SK-N-SH (cell line): ENCODE measurements around the gene ZNF564. TPM values are rescaled to one million over a fixed set of nuclear protein-coding genes. Genes with fewer than 3 reads are reported as not detected.

Experiments
- CTCF ChIA-PET: fragments of 300-600, 350-600 bp; formaldehyde crosslinking; extraction: SDS; loops from one replicate; lab custom pipeline; 2021; lab: Yijun Ruan, JAX
- POLR2A ChIA-PET: fragments of 350-600 bp; sonication (Branson Sonifier 250); formaldehyde crosslinking; extraction: SDS; loops from one replicate; lab custom pipeline; 2020; ENCODE audit warnings: antibody characterized with exemption, inconsistent platforms; lab: Yijun Ruan, JAX
- DNase-seq: peaks from one replicate; pipeline ENCODE4 v3.0.0; 2012
- H2AFZ ChIP-seq: fragments of 200-600 bp; sonication (generic); 2 replicates; pipeline ENCODE4 v1.8.1; 2016; ENCODE audit warnings: antibody characterized with exemption, mild to moderate bottlenecking, low read depth
- H3F3A ChIP-seq: fragments of 200-600 bp; sonication (generic); replicated peaks from 2 replicates; pipeline ENCODE3; 2016; ENCODE audit warnings: antibody characterized with exemption, mild to moderate bottlenecking; ENCODE audit not compliant: insufficient read depth
- H3K27ac ChIP-seq, 2 experiments: fragments of 200-500 bp in 1 of 2; fragments of 200-600 bp in 1 of 2; sonication (Bioruptor generic) in 1 of 2; sonication (generic), shearing (Covaris generic) in 1 of 2; 2 replicates each; pipeline versions ENCODE4 v1.5.1 to v1.6.1; 2014 to 2016; ENCODE audit warnings: low read depth in 2 of 2, inconsistent platforms in 1 of 2, low read length in 1 of 2, mild to moderate bottlenecking in 1 of 2, mixed read lengths in 1 of 2
- H3K27me3 ChIP-seq: fragments of 200-600 bp; sonication (generic), shearing (Covaris generic); 2 replicates; pipeline ENCODE4 v1.6.1; 2016; ENCODE audit warnings: mixed run types; ENCODE audit not compliant: insufficient read depth
- H3K36me3 ChIP-seq, 2 experiments: fragments of 200-500 bp in 1 of 2; fragments of 200-600 bp in 1 of 2; sonication (Bioruptor generic) in 1 of 2; sonication (generic) in 1 of 2; replicated peaks in 1 of 2; 2 replicates each; pipeline versions ENCODE3 to v1.5.1; 2014 to 2016; ENCODE audit warnings: low read length in 1 of 2, mild to moderate bottlenecking in 1 of 2; ENCODE audit not compliant: insufficient read depth in 2 of 2, control insufficient read depth in 1 of 2
- H3K4me1 ChIP-seq, 2 experiments: fragments of 200-500 bp in 1 of 2; fragments of 200-600 bp in 1 of 2; sonication (Bioruptor generic) in 1 of 2; sonication (generic), shearing (Covaris generic) in 1 of 2; 2 replicates each; pipeline versions ENCODE4 v1.5.1 to v1.6.1; 2014 to 2016; ENCODE audit warnings: low read depth in 1 of 2, low read length in 1 of 2, mixed run types in 1 of 2; ENCODE audit not compliant: insufficient read depth in 2 of 2, control insufficient read depth in 1 of 2
- H3K4me2 ChIP-seq: fragments of 200-600 bp; sonication (generic), shearing (Covaris generic); 2 replicates; pipeline ENCODE4 v1.6.1; 2017; ENCODE audit warnings: mixed run types
- H3K4me3 ChIP-seq, 2 experiments: fragments of 200-500 bp in 1 of 2; fragments of 200-600 bp in 1 of 2; sonication (Bioruptor generic) in 1 of 2; sonication (generic), shearing (Covaris generic) in 1 of 2; 2 replicates each; pipeline versions ENCODE4 v1.5.1 to v1.8.1; 2014 to 2016; ENCODE audit warnings: low read depth in 2 of 2, inconsistent platforms in 1 of 2, low read length in 1 of 2, mild to moderate bottlenecking in 1 of 2, mixed read lengths in 1 of 2, moderate library complexity in 1 of 2
- H3K79me2 ChIP-seq: fragments of 200-600 bp; sonication (generic); 2 replicates; pipeline ENCODE4 v1.8.1; 2017; ENCODE audit warnings: mild to moderate bottlenecking; ENCODE audit not compliant: insufficient read depth
- H3K9ac ChIP-seq: fragments of 200-600 bp; sonication (generic); 2 replicates; pipeline ENCODE4 v1.6.1; 2017; ENCODE audit warnings: mixed run types
- H3K9me2 ChIP-seq: fragments of 200-600 bp; sonication (generic); 2 replicates; pipeline ENCODE4 v1.6.1; 2017; ENCODE audit warnings: mixed run types
- H3K9me3 ChIP-seq: fragments of 200-600 bp; sonication (generic); 2 replicates; pipeline ENCODE4 v1.6.1; 2017; ENCODE audit warnings: mixed run types, mild to moderate bottlenecking, moderate library complexity
- H4K20me1 ChIP-seq: fragments of 200-600 bp; sonication (generic); 2 replicates; pipeline ENCODE4 v1.6.1; 2017; ENCODE audit warnings: mild to moderate bottlenecking, mixed run types; ENCODE audit not compliant: insufficient read depth
- CTCF ChIP-seq: fragments of 200-600 bp; sonication (generic); IDR thresholded peaks from 2 replicates; pipeline ENCODE4 v1.6.1; 2017; ENCODE audit warnings: antibody characterized with exemption, mild to moderate bottlenecking, moderate library complexity
- ELF1 ChIP-seq: IDR thresholded peaks from 2 replicates; pipeline ENCODE4 v1.4.0; 2012
- EP300 ChIP-seq, 2 experiments: IDR thresholded peaks; 2 replicates each; pipeline versions ENCODE4 v1.4.0 to v1.6.1; 2012; ENCODE audit warnings: borderline replicate concordance in 1 of 2, low read depth in 1 of 2, low read length in 1 of 2
- EZH2phosphoT487 ChIP-seq: fragments of 200-600 bp; sonication (generic); IDR thresholded peaks from 2 replicates; pipeline ENCODE4 v1.6.1; 2017; ENCODE audit warnings: low read depth, mixed run types, mild to moderate bottlenecking, antibody characterized with exemption, moderate library complexity, borderline replicate concordance
- FOSL2 ChIP-seq: IDR thresholded peaks from 2 replicates; pipeline ENCODE4 v1.4.0; 2012; ENCODE audit warnings: low read depth, mild to moderate bottlenecking, moderate library complexity, borderline replicate concordance
- GABPA ChIP-seq: IDR thresholded peaks from 2 replicates; pipeline ENCODE4 v1.4.0; 2012; ENCODE audit warnings: low read depth, mild to moderate bottlenecking
- GATA2 ChIP-seq: sonication (generic); formaldehyde crosslinking; IDR thresholded peaks from 2 replicates; pipeline ENCODE4 v1.5.0; 2020; ENCODE audit warnings: mild to moderate bottlenecking, missing genetic modification reagents
- JUND ChIP-seq: IDR thresholded peaks from 2 replicates; pipeline ENCODE4 v1.4.0; 2012
- MEF2A ChIP-seq: IDR thresholded peaks from 2 replicates; pipeline ENCODE4 v1.4.0; 2012; ENCODE audit warnings: low read depth, borderline replicate concordance
- NFIC ChIP-seq: IDR thresholded peaks from 2 replicates; pipeline ENCODE4 v1.4.0; 2012; ENCODE audit warnings: borderline replicate concordance
- NRF1 ChIP-seq: IDR thresholded peaks from 2 replicates; pipeline ENCODE4 v1.6.1; 2012; ENCODE audit warnings: low read depth, mild to moderate bottlenecking, low read length
- POLR2AphosphoS5 ChIP-seq: IDR thresholded peaks from 2 replicates; pipeline ENCODE4 v1.6.1; 2012; ENCODE audit warnings: low read depth, low read length
- RAD21 ChIP-seq: IDR thresholded peaks from 2 replicates; pipeline ENCODE4 v1.6.1; 2012; ENCODE audit warnings: mild to moderate bottlenecking, low read length
- RCOR1 ChIP-seq: fragments of 150-350 bp; IDR thresholded peaks from 2 replicates; pipeline ENCODE4 v1.6.1; 2017; ENCODE audit warnings: antibody characterized with exemption, low read length
- RFX5 ChIP-seq: IDR thresholded peaks from 2 replicates; pipeline ENCODE4 v1.6.1; 2012; ENCODE audit warnings: mild to moderate bottlenecking, improper control_type of control experiment, low read length
- RXRA ChIP-seq: IDR thresholded peaks from 2 replicates; pipeline ENCODE4 v1.4.0; 2012; ENCODE audit warnings: low read depth, mild to moderate bottlenecking, borderline replicate concordance
- SIN3A ChIP-seq: IDR thresholded peaks from 2 replicates; pipeline ENCODE4 v1.6.1; 2012; ENCODE audit warnings: low read depth, mild to moderate bottlenecking, low read length, moderate library complexity, borderline replicate concordance
- SMC3 ChIP-seq: IDR thresholded peaks from 2 replicates; pipeline ENCODE4 v1.6.1; 2012; ENCODE audit warnings: low read depth, low read length, improper control_type of control experiment
- TAF1 ChIP-seq: IDR thresholded peaks from 2 replicates; pipeline ENCODE4 v1.6.1; 2012; ENCODE audit warnings: low read depth, mild to moderate bottlenecking, low read length, moderate library complexity, borderline replicate concordance
- TCF12 ChIP-seq: IDR thresholded peaks from 2 replicates; pipeline ENCODE4 v1.4.0; 2012
- TEAD4 ChIP-seq: IDR thresholded peaks from 2 replicates; pipeline ENCODE4 v1.4.0; 2012; ENCODE audit warnings: mild to moderate bottlenecking, borderline replicate concordance; ENCODE audit not compliant: insufficient read depth
- WGBS: methylation state at CpG from one replicate; pipeline ENCODE4 v1.1.6; 2017; ENCODE audit warnings: low lambda C conversion rate; 5-methylcytosine and 5-hydroxymethylcytosine counted together
- polyA plus RNA-seq, 3 experiments: library from polyadenylated mRNA; depleted of rRNA; stranded (reverse); fragments of >200 nt; gene quantifications; 2 replicates each; pipeline ENCODE4 v1.2.3, GENCODE V29; 2012
- TF ChIP-seq, protein P1 (sequence below): IDR thresholded peaks from 2 replicates; pipeline ENCODE4 v1.6.1; 2012; ENCODE audit warnings: mild to moderate bottlenecking, low read depth, low read length, moderate library complexity
- TF ChIP-seq, protein P2 (sequence below): fragments of 150-350 bp; IDR thresholded peaks from 2 replicates; pipeline ENCODE4 v1.6.1; 2016; ENCODE audit warnings: mild to moderate bottlenecking, low read depth, low read length

Gene ZNF564
- polyA plus RNA-seq, 1 of the 3 experiments (the other 2 are of a cell fraction): 1.3 TPM

DNA sequence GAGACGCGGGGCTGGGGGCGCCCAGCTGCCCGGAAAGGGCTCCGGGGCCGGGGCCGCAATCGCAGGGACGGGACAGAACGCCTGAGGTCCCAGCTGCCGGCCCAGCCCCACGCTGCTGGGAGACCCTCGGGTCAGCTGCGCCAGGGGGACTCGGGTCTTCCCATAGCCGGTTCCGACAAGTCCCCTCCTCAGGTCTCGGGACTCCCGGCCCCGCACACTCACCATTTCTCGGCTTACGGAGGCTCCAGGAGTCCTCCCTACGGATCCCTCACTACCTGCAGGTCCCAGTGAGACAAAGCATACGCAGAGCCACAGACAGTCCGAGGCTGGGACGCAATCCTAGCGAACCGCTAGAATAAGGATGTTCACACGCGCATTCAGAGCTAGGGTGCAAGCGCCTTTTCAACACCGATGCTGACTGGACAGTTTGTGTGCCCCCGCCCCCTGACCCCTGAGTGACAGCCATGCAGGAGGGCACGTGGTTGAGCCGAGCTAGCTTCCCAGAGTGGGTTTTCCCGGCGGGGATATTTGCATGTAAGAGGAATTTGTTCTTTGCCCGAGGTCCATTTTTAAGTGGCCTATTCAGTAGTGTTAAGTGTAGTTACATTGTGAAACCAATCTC lies 45.8 kb upstream of the ZNF564 start:
- DNase-seq: no peak
- Histone ChIP-seq H3K4me2 (no peak overlapping the region), H3K9me2 (no peaks in the 10 kb centered on the region), H3K9me3 (no peaks in the 10 kb centered on the region), H3K4me3 (no peak overlapping the region), H3K27me3 (no peaks in the 10 kb centered on the region), H3F3A (no peaks in the 10 kb centered on the region), H3K9ac (no peak overlapping the region), H4K20me1 (no peaks in the 10 kb centered on the region), H3K4me1 (no peaks in the 10 kb centered on the region), H3K79me2 (no peaks in the 10 kb centered on the region), H2AFZ (no peak overlapping the region), H3K27ac (no peak overlapping the region), H3K36me3 (peaks cover 6 to 12% of the 10 kb centered on the region in 2 experiments)
- 92% methylated on average over 19 of the region's 38 CpGs for WGBS
- TF ChIP-seq CTCF (no peak), RXRA (no peak), EP300 (IDR thresholded peaks at IDR 0.05; ENCODE audit: borderline replicate concordance in 1 of 2, low read depth in 1 of 2, low read length in 1 of 2) (no peak), RCOR1 (no peak), MEF2A (no peak), EZH2phosphoT487 (no peak), NFIC (no peak), ELF1 (no peak), RFX5 (no peak), RAD21 (no peak), GATA2 (CRISPR knock-in tag) (no peak), POLR2AphosphoS5 (no peak), JUND (no peak)
- POLR2A ChIA-PET: no interaction called here
- CTCF ChIA-PET: interaction anchor here (1.5 kb wide), 1 partner anchor 33 kb away, joined by 3 read pairs; no protein-coding TSS in a partner anchor

DNA sequence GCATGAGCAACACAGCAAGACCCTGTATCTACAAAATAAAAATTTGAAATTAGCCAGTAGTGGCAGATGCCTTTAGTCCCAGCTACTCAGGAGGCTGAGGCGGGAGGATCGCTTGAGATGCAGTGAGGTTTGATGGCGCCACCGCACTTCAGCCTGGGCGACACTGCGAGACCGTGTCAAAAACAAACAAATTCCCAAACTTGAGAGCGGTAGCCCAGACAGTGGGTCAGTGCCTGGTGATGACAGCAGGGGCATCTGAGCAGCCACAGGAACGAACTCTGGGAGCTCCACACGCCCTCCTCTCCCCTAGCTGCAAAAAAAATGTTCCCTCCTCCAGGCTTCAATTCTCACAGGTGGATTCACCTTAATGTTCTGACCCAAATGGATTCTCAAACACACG lies 45.2 kb upstream of the ZNF564 start:
- H3K9me2 ChIP-seq: no peaks in the 10 kb centered on the region
- no peaks in the 10 kb centered on the region for H3K79me2 ChIP-seq
- DNase-seq: no peak
- no peaks in the 10 kb centered on the region for H3K9me3 ChIP-seq
- no peak overlapping the region for H3K4me3 ChIP-seq
- 98% methylated on average over 10 of the region's 11 CpGs for WGBS
- no peaks in the 10 kb centered on the region for H3K4me1 ChIP-seq
- no peak overlapping the region for H3K27ac ChIP-seq
- ChIA-PET POLR2A (no interaction called here), CTCF (interaction anchor here (1.5 kb wide), 1 partner anchor 33 kb away, joined by 3 read pairs; no protein-coding TSS in a partner anchor)
- H3K9ac ChIP-seq: no peak overlapping the region
- no peaks in the 10 kb centered on the region for H3F3A ChIP-seq
- H3K36me3 ChIP-seq: peaks cover 6 to 11% of the 10 kb centered on the region in 2 experiments
- no peak overlapping the region for H3K4me2 ChIP-seq
- no peaks in the 10 kb centered on the region for H4K20me1 ChIP-seq
- no peaks in the 10 kb centered on the region for H3K27me3 ChIP-seq
- H2AFZ ChIP-seq: no peak overlapping the region
- no peak for TF ChIP-seq TEAD4
- no peak for TF ChIP-seq NFIC
- TF ChIP-seq TCF12: no peak
- no peak for TF ChIP-seq FOSL2
- TF ChIP-seq JUND: no peak
- TF ChIP-seq TAF1: no peak
- no peak for TF ChIP-seq EP300 (IDR thresholded peaks at IDR 0.05; ENCODE audit: borderline replicate concordance in 1 of 2, low read depth in 1 of 2, low read length in 1 of 2)
- no peak for TF ChIP-seq RXRA
- TF ChIP-seq NRF1: no peak
- TF ChIP-seq, protein P1, sequence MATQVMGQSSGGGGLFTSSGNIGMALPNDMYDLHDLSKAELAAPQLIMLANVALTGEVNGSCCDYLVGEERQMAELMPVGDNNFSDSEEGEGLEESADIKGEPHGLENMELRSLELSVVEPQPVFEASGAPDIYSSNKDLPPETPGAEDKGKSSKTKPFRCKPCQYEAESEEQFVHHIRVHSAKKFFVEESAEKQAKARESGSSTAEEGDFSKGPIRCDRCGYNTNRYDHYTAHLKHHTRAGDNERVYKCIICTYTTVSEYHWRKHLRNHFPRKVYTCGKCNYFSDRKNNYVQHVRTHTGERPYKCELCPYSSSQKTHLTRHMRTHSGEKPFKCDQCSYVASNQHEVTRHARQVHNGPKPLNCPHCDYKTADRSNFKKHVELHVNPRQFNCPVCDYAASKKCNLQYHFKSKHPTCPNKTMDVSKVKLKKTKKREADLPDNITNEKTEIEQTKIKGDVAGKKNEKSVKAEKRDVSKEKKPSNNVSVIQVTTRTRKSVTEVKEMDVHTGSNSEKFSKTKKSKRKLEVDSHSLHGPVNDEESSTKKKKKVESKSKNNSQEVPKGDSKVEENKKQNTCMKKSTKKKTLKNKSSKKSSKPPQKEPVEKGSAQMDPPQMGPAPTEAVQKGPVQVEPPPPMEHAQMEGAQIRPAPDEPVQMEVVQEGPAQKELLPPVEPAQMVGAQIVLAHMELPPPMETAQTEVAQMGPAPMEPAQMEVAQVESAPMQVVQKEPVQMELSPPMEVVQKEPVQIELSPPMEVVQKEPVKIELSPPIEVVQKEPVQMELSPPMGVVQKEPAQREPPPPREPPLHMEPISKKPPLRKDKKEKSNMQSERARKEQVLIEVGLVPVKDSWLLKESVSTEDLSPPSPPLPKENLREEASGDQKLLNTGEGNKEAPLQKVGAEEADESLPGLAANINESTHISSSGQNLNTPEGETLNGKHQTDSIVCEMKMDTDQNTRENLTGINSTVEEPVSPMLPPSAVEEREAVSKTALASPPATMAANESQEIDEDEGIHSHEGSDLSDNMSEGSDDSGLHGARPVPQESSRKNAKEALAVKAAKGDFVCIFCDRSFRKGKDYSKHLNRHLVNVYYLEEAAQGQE: no peak
- TF ChIP-seq SMC3: no peak
- TF ChIP-seq, protein P2, sequence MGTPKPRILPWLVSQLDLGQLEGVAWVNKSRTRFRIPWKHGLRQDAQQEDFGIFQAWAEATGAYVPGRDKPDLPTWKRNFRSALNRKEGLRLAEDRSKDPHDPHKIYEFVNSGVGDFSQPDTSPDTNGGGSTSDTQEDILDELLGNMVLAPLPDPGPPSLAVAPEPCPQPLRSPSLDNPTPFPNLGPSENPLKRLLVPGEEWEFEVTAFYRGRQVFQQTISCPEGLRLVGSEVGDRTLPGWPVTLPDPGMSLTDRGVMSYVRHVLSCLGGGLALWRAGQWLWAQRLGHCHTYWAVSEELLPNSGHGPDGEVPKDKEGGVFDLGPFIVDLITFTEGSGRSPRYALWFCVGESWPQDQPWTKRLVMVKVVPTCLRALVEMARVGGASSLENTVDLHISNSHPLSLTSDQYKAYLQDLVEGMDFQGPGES: no peak
- no peak for TF ChIP-seq ELF1
- TF ChIP-seq RCOR1: no peak
- no peak for TF ChIP-seq GABPA
- no peak for TF ChIP-seq POLR2AphosphoS5
- no peak for TF ChIP-seq SIN3A
